Dermis microvascular lymphatic vessel endothelial cell (primary cell): ENCODE measurements around the gene FBXO45. TPM values are rescaled to one million over a fixed set of nuclear protein-coding genes. Genes with fewer than 3 reads are reported as not detected.
"Not testable (repeated sequence)": the region's sequence is repeated elsewhere in the genome, so short reads cannot be mapped to it uniquely, and the experiment has no call there.

ENCODE experiments used
- DNase-seq, 2 donors: peaks; one replicate each; pipeline versions ENCODE4 v3.0.0 to v3.0.0-alpha.2; 2010; ENCODE audit warnings: low read depth in 2 of 2
- total RNA-seq: library from RNA; depleted of rRNA; stranded (reverse); fragments of >200 nt; gene quantifications from 2 replicates; pipeline ENCODE4 v1.2.1, GENCODE V29; 2014

The FBXO45 gene
- total RNA-seq, 1 donor from 2014 or later, result 12.6 TPM

DNA sequence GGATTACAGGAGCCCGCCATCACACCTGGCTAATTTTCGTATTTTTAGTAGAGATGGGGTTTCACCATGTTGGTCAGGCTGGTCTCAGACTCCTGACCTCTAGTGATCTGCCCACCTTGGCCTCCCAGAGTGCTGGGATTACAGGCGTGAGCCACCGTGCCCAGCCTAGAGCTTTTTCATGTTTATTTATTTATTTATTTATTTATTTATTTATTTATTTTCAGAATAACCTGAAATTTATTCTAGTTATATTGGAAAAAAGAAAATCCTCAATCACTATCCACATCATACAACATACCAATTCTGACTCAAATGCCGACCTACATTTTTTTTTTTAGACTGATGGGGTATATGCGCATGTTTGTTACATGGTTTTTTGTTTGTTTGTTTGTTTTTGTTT, 46.8 kb downstream of the FBXO45 start:
- not testable (repeated sequence) for DNase-seq

DNA sequence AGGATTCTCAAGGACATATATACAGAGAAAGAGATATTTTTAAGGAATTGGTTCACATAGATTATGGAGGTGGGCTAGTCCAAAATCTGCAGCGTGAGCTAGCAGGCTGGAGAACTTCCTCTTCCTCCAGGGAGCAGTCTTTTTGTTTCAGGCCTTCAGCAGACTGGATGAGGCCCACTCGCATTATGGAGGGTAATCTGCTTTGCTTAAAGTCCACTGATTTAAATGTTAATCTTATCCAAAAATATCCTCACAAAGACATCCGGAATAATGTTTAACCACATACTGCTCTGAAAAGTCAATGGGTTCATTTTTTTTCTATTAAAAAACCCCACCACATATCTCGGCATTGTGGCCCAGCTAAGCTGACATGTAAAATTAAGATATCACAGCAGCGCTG, 48.8 kb downstream of the FBXO45 start:
- DNase-seq, result no peak

DNA sequence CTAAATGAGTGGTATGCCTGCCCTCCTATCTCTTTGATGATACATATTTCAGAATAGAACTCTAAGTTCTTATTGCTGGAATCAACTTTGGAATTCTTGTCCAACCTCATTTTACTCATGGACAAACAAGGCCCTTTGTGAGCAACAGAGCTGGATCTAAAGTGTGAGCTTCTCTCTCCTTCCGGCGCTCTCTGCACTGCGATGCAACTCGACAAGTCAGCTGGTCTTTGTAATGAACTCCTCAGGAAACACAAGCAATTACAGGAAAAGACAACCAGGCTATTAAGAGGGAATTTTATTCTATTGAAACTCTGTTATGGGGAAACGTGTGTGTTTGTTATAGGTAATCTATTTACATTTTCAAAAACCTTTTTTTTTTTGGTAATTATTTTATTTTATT, 50.8 kb downstream of the FBXO45 start:
- peak in 1 of 2 donors; percentile 47 for DNase-seq

DNA sequence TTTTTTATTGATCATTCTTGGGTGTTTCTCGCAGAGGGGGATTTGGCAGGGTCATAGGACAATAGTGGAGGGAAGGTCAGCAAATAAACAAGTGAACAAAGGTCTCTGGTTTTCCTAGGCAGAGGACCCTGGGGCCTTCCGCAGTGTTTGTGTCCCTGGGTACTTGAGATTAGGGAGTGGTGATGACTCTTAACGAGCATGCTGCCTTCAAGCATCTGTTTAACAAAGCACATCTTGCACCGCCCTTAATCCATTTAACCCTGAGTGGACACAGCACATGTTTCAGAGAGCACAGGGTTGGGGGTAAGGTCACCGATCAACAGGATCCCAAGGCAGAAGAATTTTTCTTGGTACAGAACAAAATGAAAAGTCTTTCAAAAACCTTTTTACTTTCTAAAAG, 51.2 kb downstream of the FBXO45 start:
- DNase-seq, result not testable (repeated sequence)

DNA sequence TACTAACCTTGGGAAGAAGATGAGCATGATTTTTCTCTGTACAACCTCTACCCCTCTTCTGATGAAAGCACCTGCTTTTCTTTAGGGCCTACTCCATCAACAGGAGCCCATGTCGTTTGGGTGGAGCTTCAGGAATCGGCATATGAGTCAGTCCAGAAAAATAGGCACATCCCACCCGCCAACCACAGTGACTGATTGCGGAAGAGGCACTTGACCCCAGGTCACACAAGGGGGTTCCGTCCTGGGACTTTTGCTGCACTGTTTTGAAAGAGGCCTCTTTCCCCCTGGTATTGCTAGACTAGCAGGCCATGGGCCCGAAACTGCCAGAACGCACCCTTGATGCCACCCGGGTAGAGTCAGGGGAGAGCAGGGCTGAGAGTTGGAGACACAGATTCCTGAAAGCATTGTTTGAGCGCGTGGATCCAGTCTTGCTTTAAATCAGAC, 51.7 kb downstream of the FBXO45 start:
- DNase-seq, result peak in 1 of 2 donors; percentile 64

DNA sequence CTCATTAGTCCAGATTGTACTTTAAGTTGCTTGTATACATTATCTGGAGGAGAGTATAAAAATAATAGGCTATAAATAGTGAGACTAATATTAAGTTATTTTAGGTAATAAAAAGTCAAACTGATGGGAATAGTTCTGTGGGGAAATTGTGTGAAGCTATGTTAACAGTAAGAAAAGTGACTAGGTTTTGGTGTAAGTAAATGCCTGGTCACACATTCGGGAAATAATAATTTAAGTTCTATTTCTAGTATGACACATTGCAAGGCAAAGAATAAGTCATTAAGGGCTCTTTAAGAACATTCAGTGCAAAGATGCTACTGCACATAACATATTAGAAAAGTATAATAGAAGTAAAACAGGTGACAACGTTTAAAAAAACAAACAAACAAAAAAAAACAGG, 52.2 kb downstream of the FBXO45 start:
- DNase-seq, result no peak

DNA sequence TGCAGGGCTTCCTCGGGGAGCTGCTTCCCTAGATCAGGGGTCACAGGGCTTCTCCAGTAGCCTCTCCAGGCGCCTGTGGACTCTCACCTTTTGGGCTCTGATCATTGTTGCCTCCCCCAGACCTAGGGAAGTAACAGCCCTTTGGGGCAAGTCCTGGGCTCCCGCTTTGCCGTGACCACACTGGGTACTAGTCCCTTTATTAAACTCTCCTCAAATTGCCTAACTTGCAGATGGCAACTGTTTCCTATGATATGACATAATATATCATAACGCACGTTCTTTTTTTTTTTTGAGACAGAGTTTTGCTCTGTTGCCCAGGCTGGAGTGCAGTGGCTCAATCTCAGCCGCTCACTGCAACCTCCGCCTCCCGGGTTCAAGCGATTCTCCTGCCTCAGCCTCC, 53.2 kb downstream of the FBXO45 start:
- no peak for DNase-seq

DNA sequence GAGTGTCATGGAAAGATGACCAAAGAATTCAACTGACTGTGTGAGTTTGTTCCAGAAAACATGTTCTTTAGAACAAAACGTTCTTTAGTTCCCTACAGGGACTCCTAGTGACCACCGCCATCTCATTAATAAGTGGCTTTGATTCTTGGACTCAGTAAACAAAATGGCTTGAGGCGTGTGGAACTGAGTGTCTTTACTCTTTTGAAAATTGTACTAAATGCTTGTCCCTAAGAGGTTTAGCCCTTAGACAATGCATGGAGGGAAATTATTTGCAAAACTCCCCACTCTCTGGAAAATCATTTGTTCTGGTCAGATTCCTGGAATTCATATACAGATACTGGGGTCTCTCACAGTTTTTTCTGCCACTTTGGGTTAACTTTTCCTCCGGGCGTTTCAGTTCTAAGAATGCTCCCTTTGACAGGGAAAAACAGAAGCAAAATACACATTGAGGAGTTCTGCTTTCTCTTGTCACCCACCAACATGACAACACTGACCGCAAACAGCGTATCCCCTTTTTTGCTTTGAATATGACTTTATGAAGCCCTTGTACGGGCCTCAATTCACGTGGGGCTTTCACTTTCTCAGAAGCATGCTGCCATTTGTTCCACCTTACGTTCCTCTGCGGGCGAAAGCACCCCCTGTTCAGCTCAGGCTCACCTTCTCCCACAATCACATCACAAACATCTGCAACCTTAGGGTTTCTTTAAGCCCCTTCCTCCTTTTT, 55.8 kb downstream of the FBXO45 start:
- DNase-seq, result no peak

DNA sequence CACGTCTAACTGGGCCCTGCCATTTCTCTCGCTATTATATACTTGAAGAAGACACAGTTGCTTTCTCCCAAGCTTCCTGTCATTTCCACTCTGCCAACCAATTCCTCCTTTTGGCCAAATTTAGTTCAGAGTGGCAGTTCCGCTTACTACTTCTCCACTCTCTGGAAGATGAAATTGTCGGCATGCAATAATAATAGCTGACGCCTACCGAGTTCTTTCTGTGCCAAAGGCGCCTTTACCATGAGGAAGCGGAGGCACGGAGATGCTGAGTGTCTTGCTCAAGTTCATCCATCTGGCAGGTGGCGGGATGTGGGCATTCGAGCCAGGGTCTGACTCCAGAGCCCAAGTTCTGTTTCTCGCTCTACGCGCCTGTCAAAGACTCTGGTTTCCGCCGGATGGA, 56.4 kb downstream of the FBXO45 start:
- DNase-seq, result no peak

DNA sequence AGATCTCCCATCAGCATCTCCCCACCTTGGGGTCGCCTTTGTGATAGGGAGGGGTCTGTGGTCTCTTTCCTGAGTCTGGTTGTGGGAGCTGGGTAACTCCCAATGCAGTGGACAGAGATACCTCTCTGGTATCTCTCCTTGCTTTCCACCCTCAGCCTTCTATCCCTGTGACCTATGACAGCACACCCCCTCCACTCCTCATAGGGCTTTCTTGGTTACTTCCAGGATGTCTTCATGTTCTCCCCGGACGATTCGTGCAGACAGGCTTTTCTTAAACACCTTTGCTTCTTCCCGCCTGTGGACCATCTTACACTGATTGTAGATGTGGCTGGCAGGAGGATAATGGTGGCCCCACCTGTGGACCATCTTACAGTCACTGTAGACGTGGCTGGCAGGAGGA, 56.9 kb downstream of the FBXO45 start:
- DNase-seq, result no peak

DNA sequence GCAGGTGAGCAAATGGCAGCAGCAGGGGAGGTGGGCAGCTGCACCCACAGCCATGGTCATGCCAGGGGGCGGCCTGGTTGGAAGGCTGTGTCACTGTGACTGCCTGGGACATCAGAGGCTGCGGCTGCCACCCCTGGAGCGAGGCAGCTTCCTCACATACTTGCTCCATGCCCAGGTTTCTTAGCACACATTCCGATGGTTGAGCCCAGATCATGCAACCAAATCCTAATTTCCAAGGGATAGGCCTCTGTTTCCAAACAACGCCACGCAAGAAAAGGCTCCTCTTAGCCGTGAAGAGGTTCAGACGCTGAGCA, 59.4 kb downstream of the FBXO45 start:
- DNase-seq, result no peak

DNA sequence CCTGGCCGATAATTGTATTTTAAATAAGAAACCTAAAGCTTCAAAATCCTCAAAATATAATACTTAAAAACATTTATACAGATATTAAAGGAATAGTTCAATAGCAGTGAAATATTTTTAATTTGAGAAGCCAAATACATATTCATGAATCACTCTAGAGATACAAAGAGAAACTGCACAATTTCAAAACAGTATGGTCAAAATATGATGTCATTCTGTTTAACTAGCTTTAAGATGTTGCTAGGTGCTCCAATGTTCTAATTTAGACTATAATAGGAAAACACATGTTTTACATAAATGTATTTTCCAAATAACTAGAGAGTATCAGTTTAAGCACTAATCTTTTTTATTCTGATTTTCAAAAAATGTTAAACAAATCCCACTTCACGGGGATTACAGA, 60.8 kb downstream of the FBXO45 start:
- no peak for DNase-seq

DNA sequence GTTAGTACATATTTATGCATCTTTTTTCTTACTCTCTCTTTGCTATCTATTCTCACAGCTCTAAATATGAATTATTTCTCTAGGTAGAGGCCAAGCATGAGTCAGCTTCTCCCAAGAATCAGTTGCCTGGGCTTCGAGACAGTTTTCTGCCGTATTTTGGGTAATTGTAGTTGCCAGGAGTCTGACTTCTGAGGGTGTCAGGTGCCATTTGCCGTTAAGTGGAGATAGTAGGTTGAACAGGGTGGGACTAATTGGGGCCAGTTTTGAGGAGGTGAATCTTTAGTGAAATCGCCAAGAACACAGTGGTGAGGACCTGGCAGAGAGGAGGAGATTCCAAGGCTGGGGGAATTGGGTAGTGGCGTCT, 63.2 kb downstream of the FBXO45 start:
- no peak for DNase-seq

DNA sequence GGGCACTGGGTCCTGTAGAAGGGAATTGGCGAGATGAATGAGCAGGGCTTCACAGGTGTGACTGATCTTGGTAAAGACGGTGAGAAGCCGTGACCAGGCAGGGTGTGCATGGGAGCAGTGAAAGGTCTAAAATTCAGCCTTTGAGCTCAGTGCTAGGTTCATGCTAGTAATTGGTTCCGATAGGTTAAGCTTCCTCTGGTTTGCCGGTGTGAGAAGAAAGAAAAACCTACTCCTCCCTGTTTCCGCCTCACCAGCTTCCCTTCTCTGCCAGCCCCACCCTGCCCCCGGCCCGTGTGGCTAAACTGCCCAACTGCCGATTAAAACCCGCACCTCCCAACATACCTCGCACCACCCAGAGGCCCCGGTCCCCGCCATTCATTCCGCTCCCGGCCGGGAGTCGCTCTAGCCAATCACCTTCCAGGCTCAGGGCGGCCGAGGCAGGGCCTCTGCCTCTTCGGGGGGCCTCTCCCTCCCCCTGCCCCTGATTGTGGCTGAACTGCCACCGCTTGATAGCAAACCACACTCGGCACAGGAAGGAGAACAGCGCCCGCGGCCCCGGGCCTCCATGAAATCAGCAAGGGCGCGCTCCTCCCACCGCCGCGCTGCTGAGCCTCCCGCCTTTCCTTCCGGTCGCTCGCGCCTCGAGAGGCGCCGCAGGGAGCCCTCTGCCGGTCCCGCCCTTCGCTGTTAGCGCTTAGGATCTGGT, 63.7 kb downstream of the FBXO45 start:
- DNase-seq, result peak; percentile 38 to 81

DNA sequence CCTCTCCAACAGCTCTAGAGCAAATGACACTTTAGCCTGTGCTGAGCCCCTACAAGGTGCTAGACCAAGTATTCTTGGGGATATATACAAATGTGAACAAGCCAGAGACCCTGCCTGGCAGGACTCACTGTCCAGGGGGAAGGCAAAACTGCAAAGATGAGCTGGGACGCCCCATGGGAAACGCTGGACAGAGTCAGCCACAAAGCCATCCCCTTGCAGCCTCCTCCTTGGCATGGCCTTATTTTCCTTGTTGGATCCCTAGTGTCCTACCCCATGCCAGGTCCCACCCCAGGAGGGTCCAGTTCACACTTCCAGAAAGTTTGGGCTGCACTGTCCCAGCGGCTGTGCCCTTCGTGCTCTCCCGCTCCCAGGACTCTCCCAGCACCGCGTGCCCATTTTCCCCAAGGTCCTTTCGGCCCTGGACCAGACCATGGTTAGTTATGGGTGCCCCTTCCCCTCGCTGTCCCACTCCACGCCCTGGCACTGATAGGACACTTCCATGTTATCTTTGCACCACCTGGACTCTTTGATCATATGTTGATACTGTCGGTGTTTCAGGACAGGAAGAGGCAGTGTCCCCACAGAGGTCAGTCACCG, 65.2 kb downstream of the FBXO45 start:
- DNase-seq, result no peak

DNA sequence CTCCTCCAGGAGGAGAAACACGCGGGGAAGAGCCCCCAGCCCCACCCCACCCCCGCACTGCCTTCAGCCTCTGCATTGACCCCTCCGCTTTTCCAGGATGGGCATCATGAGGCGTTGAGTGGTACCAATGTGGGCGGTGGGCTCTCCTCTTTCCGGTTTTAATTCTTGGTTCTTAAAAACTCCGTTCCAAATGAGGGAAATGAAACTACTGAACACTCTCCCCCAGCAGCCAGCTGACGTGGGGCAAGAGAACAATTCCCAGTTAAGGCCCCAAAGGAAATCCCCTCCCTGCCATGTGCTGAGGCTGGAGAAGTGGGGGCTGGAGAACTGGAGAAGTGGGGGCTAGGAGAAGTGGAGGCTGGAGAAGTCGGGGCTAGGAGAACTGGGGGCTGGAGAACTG, 65.8 kb downstream of the FBXO45 start:
- DNase-seq, result no peak

DNA sequence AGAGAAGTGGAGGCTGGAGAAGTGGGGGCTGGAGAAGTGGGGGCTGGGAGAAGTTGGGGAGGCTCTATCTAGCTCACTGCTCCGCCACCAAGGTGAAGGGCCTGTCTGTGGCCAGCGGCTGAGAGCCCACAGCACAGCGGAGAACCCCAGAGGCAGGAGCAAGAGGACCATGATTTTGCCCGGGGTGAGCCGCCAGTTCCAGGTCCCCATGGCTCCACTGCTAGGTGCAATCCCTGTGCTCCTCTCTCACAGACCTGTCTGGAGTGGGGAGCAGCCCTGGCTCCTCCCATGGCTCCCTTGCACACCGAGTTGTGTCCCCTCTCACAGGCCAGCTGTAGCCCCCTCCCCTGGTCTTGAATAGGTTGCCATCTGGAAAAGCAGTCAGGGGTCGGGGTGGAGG, 66.4 kb downstream of the FBXO45 start:
- DNase-seq, result no peak

DNA sequence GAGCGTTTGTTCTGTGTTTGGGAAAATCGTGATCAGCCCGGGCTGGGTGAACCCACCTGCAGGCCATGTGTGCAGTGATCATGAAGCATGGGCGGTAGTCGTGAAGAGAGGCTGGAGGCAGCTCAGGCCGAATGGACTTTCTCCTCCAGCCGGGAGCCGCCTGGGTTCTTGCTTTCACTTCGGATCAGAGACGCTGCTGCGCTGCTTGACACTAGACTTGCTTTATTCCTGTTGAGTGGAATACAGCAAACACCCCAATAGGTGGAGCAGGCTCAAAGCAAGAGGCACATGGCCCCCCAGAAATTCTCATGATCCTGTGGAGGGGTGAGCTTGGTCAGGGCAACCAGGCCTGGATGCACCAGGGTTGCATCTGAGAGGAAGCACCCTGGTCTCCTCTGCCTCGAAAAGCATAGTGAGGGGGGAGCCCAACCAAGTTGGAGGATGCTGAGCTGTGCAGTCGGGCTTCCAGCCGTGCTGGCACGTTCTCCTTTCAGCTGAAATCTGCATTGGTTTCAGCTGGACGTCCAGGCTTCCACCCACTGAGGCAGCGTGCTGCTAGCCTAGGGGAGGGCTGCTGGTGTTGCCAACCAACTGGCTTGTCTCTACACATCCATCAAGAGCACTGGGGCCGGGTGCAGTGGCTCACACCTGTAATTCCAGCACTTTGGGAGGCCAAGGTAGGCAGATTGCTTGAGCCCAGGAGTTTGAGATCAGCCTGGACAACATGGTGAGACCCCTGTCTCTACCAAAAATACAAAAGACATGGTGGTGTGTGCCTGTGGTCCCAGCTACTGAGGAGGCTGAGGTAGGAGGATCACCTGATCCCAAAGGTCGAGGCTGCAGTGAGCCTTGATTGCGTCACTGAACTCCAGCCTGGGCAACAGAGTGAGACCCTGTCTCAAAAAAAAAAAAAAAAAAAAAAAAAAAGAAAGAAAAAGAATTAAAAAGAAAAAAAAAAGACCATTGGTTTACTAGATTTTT, 68.2 kb downstream of the FBXO45 start:
- DNase-seq, result no peak

DNA sequence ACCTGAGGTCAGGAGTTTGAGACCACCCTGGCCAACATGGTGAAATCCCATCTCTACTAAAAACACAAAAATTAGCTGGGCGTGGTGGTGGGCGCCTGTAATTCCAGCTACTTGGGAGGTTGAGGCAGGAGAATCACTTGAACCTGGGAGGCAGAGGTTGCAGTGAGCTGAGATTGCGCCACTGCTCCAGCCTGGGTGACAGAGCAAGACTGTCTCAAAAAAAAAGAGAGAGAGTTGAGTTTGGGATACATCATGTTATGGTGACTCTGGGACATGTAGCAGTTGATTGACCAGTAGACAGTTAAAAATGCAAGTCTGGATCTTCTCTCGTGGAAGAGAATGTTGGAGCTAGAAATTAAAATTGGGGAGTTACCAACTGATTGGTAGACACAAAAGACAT, 69.5 kb downstream of the FBXO45 start:
- DNase-seq, result not testable (repeated sequence)
